NCI-H2227 treated with DMSO at 0.1 percent for 48 hours (cell line): ENCODE data around the gene MLKL.

Experiments used
- DNase-seq: peaks from one replicate; lab custom pipeline; 2025; lab: John Stamatoyannopoulos, UW

MLKL gene

DNA sequence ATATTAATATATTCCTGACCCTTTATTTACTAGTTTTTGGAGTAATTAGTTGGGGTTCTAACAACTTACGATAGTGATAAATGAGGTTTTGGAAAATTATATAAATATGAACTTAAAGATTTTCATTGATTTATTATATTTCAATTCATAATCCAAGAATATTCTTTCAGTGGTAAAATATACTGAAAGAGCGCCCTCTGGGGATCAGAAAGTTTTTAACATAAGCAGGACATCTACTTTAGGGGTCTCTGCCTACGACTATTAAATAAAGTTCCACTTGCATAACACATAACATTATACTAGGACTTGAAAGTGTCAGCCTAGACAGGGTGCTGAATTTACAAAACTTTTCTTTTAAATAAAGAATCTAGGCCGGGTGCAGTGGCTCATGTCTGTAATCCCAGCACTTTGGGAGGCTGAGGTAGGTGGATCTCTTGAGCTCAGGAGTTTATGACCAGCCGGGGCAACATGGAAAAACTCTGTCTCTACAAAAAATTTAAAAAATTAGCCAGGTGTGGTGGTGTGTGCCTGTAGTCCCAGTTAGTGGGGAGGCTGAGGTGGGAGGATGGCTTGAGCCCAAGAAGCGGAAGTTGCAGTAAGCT, 49.6 kb downstream of the MLKL start:
- DNase-seq, result no peak

DNA sequence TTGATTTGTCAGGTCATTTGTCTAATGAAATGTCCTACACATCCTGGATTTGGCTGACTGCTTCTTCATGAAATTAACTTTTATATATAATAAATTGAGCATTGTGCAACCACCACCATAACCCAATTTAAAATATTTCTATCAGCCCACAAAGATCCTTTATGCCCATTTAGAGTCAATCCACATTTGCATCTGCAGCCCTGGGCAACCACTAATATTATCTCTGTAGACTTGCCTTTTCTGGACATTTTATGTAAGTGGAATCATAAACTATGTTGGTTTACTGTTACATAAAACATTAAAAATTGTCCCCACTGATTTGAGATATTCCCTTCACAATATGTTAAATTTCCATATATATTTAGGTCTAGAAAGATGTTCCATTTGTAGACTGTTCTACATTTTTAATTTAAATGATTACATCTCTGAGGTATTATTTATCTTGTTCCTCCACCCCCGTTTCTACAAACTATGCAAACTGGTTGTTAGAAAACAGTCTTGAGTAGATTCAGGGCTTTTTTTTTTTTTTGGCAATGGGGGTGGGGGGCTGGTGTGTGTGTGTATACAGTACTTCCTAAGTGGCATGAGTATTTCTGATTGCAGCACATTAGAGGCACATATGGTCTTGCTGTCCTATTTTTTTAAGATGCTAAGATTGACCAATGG, 50.7 kb downstream of the MLKL start:
- DNase-seq, result no peak

DNA sequence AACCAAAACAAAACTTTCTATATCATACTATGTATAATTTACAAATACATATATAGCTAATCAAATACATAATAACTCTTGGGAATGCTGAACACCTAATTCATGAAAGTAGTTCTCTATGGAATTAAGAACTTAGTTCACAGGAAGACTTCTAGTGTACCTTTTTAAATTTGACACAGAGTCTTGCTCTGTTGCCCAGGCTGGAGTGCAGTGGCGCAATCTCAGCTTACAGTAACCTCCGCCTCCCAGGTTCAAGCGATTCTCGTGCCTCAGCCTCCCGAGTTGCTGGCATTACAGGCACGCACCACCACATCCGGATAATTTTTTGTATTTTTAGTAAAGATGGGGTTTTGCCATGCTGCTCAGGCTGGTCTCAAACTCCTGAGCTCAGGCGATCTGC, 58.7 kb downstream of the MLKL start:
- DNase-seq, result no peak

DNA sequence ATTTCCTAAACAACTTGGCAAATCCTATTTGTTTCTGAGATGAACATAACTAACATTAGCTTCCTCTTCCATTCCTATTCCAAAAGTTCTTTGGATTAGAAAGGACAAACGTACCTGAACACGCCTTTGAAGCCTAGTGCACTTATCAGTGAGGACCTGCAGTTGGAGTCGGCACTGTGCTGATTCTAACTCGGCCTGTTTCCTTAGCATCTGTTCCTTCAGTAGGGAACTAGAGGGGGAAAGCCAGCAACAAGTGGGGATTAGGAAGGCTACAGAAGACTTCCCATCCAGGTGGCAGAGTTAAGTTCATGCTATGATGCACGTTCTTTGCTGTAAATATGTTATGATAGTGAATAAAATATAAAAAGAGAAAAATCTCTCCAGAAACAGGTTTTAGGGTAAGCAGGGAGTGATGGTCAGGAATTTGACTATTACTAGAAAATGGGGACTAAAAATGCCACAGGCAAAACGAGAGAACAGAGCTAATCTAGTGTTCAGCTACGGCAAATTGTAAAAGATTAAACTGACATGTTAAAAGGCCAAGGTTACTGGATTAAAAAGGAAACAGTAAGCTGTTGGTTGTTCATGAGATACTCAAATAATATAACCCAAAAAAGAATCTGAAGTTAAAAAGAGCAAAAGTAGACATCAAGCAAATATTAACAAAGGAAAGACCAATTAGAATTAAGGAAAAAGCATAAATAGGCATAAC, 62.8 kb downstream of the MLKL start:
- no peak for DNase-seq

DNA sequence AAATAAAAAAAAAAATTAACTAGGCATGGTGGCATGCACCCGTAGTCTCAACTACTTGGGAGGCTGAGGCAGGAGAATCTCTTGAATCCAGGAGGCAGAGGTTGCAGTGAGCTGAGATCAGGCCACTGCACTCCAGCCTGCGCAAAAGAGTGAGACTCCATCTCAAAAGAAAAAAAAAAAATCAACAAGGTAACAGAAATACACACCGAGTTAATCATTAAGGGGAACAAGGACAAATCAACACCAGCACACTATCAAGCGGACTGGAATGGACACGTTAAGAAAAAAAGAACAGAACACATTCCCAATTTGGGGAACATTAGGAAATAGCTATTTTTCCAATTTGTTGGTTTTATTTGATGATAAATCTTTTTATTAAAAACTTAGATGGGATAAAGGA, 65.4 kb downstream of the MLKL start:
- DNase-seq, result no peak

DNA sequence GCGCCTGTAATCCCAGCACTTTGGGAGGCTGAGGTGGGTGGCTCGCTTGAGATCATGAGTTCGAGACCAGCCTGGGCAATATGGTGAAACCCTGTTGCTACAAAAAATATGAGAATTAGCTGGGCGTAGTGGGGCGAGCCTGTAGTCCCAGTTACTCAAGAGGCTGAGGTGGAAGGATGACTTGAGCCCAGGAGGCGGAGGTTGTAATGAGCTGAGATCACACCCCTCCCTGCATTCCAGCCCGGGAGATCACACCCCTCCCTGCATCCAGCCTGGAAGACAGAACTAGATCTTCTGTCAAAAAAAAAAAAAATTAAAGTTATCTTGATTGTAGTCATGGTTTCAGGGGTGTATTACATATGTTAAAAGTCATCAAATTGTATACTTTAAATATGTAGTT, 67.0 kb downstream of the MLKL start:
- no peak for DNase-seq

DNA sequence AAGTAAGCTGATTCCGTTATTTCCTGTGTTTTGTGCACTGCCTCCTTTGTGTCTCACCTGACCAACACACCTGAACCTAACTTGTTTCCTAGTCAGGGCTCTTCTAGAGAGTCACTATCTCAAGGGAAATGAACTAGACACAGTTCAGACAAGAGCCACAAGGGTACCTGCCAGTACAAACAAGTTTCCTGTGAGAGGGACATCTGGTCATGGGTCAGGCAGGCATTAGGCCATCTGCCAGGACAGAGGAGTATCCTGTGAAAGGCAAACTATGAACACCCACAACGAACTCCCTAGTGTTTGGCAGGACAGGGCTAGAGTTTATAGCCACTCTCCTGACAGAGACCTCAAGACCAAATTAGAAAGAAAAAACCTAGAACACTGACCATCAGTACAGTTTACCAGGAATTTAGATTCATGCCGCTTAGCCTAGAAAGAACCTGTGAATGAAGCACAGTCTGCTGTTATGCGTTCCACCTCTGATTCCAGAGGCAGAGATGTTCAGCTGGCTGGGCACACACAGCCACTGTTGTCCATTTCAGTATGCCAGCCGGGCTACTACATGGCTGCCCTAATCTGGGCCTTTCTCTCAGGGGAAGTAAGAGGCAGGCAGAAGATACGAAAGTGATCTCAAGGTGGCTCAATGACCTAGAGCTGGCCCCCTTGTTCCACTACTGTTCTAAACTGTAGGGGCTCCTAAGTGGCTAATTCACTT, 73.0 kb downstream of the MLKL start:
- DNase-seq, result no peak

DNA sequence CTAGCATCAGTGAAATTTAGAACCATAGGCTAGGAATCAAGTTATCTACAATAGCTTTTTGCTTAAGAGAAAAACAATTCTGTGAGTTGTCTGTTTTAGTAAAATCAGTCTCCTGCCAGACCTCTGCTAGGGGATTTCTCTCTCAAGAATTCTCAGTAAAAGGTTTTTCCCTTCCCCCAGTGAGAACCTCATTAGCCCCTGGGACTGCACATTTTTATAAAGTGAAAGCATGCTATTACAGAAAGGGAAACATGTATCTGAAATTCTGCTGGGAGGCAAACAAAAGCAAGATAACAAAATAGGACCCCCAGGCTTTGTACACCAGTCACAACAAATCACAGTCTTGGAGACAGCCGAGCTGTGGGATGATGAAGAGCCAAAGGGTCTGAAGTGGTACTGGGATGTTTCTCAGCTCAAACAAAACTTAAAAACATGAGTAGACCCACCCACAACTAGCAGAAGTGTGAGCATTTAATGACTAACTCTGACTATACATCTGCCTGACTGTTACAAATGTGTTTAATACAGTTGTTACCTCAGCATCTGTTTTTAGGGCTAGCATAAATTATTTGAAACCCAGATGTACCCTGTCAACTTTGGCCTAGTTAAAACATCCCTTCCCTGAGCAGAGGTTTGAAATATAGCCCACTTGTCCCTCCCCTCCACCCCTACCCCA, 73.8 kb downstream of the MLKL start:
- no peak for DNase-seq

DNA sequence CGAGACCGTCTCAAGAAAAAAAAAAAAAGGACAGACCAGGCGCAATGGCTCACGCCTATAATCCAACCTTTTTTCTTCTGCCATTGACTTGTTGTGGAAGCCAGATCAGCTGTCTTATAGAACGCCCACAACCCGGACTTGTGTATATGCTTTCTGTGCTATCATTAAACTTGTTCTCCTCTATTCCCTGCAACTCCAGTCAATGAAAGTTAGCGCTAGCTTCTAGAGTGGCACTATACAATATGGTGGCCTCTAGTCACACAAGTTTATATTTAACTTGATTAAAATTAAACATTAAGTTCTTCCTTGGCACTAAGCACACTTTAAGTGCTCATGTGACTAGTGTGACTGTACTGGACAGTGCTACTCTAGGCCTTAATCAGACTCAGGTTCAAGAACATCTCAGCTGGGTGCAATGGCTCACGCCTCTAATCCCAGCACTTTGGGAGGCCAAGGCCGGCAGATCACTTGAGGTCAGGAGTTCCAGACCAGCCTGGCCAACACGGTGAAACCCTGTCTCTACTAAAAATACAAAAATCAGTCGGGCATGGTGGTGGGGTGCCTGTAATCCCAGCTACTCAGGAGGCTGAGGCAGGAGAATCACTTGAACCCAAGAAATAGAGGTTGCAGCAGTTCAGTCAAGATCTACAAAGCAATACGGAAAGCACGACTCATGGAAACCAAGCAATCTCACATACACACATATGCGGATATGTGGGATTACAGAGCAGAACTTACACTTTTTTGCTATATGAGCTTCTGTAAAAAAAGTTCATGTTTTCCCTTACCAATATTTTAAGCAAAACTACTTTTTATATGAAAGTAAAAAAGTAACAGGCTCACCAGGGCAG, 74.9 kb downstream of the MLKL start:
- DNase-seq, result no peak

DNA sequence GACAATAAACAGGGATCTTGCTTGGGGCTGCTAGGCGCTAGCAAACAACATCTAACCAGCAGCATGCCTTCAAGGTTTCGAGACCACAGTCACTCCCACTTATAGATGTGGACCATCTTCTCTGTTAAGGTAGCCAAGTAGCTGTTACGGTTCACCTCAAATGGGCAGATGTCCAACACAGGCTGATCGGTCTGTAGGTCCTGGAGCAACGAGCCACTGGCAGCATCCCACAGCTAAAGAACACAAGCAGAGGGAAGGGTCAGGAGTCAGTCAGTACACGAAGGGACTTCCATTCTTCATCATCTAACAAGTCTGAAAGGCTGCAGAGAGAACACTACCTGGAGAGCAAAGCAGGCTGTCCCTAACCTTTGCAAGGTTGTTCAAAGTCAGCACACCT, 76.8 kb downstream of the MLKL start:
- no peak for DNase-seq

DNA sequence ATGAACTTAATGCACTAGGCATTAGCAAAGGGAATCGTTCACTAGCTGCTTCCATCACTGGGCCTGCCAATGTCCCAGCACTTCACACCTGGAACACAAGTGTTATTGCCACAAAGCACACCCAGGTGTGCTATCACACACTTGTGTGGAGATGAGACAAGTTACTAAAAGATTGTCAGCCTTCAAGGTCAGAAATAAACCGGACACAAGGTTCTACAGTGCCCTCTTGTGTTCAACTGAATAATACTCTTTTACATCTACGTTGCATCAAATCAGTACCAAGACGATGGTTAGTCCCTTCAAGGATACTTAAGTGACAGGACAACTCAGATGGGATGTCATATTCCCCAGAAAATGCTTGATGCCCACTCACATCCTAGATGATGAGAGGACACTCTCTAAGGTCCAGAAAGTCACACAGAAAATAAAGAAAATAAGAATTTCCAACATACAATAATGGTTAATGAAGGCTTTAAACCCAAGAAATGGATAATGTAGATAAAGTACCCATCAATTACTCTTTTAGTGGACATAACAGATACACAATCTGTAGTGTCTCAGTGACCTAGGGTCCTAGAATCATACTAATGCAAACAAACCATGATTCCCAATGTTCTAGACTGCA, 77.3 kb downstream of the MLKL start:
- peak; percentile 39 for DNase-seq

DNA sequence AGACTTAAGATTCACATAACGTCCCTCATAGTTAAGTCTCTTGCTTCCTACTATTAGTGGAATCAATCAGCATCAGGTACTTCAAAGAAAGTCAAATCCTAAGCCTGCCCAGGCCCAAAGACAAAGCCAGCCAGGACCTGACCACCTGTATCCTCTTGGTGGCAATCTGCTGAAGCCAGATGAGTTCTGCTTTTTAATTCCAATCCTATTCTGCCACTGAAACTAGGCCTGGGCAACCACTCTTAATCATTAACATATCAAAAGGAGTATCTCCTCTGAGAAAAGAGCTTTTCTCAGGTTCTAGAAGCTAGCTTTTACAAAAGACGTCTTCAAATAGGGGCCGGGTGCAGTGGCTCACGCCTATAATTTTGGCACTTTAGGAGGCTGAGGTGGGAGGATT, 78.7 kb downstream of the MLKL start:
- no peak for DNase-seq
